Measurements from ENCODE around the gene PKMYT1. TPM values are rescaled to one million over a fixed set of nuclear protein-coding genes. Genes with fewer than 3 reads are reported as not detected.

PKMYT1 gene
- polyA plus RNA-seq, 2 of the 4 experiments (the other 2 are of a cell fraction) = 10.5 to 50.5 TPM

- Histone ChIP-seq H3K9me3 (no peaks in the 10 kb centered on the region), H3K4me2 (peak overlapping the region; percentile 100), H3K27ac (no peak overlapping the region), H3K4me1 (peaks cover 17% of the 10 kb centered on the region), H3K4me3 (no peak overlapping the region)
- POLR2A ChIA-PET = no interaction called here
- CTCF ChIA-PET = interaction anchor here (0.9 to 1.9 kb wide), 6 partner anchors 9 to 57 kb away, joined by 3 to 8 read pairs (median 4); partner anchors contain the start of gene PKMYT1
- DNase-seq (ENCODE audit: low read depth in 1 of 2, low spot score in 1 of 2) = no peak
- 88% methylated on average over 27 of the region's 35 CpGs for WGBS (ENCODE audit: missing lambda C conversion rate)
- FAIRE-seq = no peak
- TF ChIP-seq ZSCAN20 (CRISPR knock-in tag; IDR thresholded peaks at IDR 0.05) (no peak), ESRRA (IDR thresholded peaks at IDR 0.05; ENCODE audit: borderline replicate concordance, low read length) (no peak), HES2 (IDR thresholded peaks at IDR 0.05) (no peak), JUN (IDR thresholded peaks at IDR 0.05) (peak in 1 of 2 experiments; percentile 44; a peak in 1 of 5 replicates), CEBPB (IDR thresholded peaks at IDR 0.05) (no peak), MAX (IDR thresholded peaks at IDR 0.05) (no peak), RNF2 (IDR thresholded peaks at IDR 0.05; ENCODE audit: borderline replicate concordance, low read depth) (no peak), GATA3 (IDR thresholded peaks at IDR 0.05; ENCODE audit: borderline replicate concordance) (no peak)
- ATAC-seq = no peak
These were observed 8.9 kb downstream of the PKMYT1 start for GRCh38 chr16:2971134-2971984.

DNA sequence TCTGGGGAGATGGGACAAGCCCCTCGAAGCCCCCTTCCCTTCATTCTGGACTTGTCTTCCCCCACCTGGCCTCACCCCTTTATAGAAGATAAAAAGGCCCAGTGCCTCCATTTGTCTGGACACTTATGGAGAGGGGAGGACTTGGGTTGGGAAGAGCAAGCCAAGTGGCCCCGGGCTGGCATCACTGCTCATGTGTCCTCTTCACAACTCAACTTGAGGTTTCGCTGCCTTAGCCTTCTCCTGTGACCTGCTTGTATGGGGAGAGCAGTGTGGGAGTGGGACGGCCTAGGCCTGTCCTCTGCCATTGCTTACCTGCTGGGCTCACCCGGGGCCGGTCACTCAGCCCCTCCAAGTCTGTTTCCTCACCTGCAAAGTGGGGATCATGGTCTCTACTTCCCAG lies 9.7 kb downstream of the PKMYT1 start:
- peak in 1 of 2 experiments; percentile 1; a peak in 3 of 6 replicates for ATAC-seq
- no peak for FAIRE-seq
- Histone ChIP-seq H3K4me3 (peak overlapping the region; percentile 97), H3K4me1 (peaks cover 17% of the 10 kb centered on the region), H3K4me2 (peak overlapping the region; percentile 100), H3K27ac (peak overlapping the region; percentile 84 to 91; a peak in 5 of 6 replicates), H3K9me3 (no peaks in the 10 kb centered on the region)
- WGBS (ENCODE audit: missing lambda C conversion rate) = 69% methylated on average over 6 of the region's 6 CpGs
- TF ChIP-seq CHD4 (IDR thresholded peaks at IDR 0.05; ENCODE audit: borderline replicate concordance) (no peak), ESRRA (IDR thresholded peaks at IDR 0.05; ENCODE audit: borderline replicate concordance, low read length) (no peak), KDM1A (IDR thresholded peaks at IDR 0.05; ENCODE audit: low read depth) (no peak), CBX8 (IDR thresholded peaks at IDR 0.05) (no peak), RAD21 (conservative IDR thresholded peaks at IDR 0.05 in 1 of 2, IDR thresholded peaks at IDR 0.05 in 1 of 2) (no peak), NPAS2 (CRISPR knock-in tag; IDR thresholded peaks at IDR 0.05; ENCODE audit: borderline replicate concordance) (no peak), CTCF (IDR thresholded peaks at IDR 0.05) (no peak), EP300 (IDR thresholded peaks at IDR 0.05) (no peak), EHF (CRISPR knock-in tag; IDR thresholded peaks at IDR 0.05) (no peak), POLR2A (IDR thresholded peaks at IDR 0.05; ENCODE audit: low read length) (no peak), HEYL (CRISPR knock-in tag; IDR thresholded peaks at IDR 0.05) (no peak)
- ChIA-PET CTCF (interaction anchor here (0.6 to 1.9 kb wide), 14 partner anchors 8 to 72 kb away, joined by 3 to 27 read pairs (median 4); partner anchors contain the start of genes PKMYT1 and TNFRSF12A), POLR2A (interaction anchor here (1.6 to 1.9 kb wide), 2 partner anchors 10 to 50 kb away, joined by 12 to 13 read pairs; partner anchors contain the start of genes PKMYT1 and TNFRSF12A)
- DNase-seq (ENCODE audit: low read depth in 1 of 2, low spot score in 1 of 2) = no peak

Data from A549 (cell line).